AG08395 (cell line): ENCODE measurements around the gene BCLAF1.
"Not testable (repeated sequence)": the region's sequence is repeated elsewhere in the genome, so short reads cannot be mapped to it uniquely, and the experiment has no call there.

Experiments
- DNase-seq: peaks from one replicate; pipeline ENCODE4 v3.0.0; 2012; ENCODE audit warnings: mixed read lengths, low spot score

Gene BCLAF1

DNA sequence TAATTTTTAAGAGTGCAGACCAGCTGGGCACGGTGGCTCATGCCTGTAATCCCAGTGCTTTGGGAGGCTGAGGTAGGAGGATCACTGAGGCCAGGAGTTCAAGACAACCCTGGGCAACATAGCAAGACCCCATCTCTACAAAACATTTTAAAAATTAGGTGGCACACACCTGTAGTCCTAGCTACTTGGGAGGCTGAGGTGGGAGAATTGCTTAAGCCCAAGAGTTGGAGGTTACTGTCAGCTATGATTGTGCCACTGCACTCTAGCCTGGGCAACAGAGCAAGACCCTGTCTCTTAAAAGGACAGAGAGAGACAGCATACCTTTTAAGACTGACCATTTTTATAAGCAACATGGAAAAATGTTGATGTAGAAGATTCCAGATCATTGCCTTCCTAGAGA is 18.8 kb upstream of the BCLAF1 start:
- not testable (repeated sequence) for DNase-seq

GRCh38 chr6:136307351-136307750 is 17.7 kb upstream of the BCLAF1 start:
- DNase-seq: no peak

DNA sequence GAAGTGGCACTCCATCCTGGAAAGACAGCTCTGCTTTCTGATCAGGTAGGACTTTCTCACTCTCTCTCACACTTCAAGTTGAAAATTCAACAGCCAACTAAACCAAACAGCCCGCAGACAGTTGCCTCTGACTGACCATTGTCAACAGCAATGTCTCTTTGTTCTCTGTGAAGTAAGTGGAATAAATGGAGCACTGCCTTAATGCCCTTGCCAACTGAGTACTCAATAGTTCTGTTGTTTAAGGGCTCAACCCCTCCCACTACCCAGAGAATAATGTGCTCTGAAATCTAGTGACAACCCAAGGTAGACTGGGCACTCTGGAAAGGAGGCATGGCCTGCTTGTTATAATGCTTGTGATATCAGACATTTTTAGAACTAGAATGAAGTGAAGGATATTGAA is 16.8 kb upstream of the BCLAF1 start:
- DNase-seq: no peak

GRCh38 chr6:136304410-136304809 is 14.8 kb upstream of the BCLAF1 start:
- DNase-seq: no peak

GRCh38 chr6:136303516-136303915 is 13.9 kb upstream of the BCLAF1 start:
- no peak for DNase-seq

DNA sequence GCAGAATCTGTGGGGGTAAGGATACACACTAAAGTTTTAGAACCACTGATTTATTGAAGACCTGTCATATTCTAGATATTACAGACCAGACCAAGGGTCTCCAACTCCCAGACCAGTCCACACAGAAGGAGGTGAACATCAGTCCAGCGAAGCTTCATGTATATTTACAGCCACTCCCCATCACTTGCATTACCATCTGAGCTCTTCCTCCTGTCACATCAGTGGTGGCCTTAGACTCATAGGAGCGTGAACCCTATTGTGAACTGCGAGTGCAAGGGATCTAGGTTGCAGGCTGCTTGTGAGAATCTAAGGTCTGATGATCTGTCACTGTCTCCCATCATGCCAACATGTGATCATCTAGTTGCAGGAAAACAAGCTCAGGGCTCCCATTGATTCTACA is 5.0 kb upstream of the BCLAF1 start:
- DNase-seq: no peak

- peak; percentile 74 for DNase-seq
Observed at GRCh38 chr6:136290410-136291010, 864 bp upstream of the BCLAF1 start.

DNA sequence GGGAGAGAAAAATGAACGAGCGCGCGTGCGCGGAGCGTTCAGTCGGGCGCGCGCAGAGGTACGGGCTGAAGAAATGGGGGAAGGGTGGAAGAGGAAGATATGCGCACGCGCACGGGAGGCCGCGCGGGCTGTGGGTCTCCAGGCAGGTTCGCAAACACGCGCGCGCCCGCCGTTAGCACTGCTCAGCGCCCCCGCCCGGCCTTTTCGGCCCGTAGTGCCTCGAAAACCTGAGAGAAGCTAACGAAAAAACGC is 393 bp downstream of the BCLAF1 start:
- DNase-seq: peak; percentile 86

DNA sequence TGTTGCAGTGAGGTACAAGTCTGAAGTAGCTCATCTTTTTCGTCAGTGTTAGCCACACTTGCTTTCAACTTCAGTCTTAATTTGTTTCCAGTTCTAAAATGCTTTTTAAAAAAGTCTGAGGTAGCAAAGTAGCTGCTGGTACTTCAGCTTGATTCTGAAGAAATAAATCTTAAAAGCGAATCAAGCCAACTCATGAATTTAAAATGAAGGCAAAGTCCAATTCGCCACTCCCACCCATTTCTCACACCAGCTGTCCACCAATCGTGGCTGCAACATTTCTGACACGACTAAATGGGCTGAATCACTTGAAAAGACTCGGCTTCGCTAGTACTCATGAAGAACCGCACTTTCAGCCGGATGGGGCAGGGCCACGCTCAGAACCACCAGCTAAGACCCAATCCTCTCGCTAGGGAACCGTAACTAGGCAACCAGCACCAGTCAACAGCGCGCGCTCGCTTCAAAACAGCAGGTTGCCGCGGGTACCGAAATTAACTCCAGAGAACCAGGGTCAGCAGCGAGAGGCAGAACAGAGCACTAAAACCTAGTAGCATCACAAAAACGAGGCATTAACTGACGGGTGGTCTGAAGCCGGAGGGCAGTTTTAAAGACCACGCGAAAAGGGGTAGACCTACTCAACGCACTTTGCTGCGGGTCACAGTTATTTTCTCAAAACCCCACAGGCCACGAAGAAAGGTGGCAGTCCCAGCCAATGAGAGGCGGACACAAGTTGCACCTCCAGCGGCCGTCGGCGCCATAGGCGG is 900 bp downstream of the BCLAF1 start:
- peak; percentile 91 for DNase-seq

DNA sequence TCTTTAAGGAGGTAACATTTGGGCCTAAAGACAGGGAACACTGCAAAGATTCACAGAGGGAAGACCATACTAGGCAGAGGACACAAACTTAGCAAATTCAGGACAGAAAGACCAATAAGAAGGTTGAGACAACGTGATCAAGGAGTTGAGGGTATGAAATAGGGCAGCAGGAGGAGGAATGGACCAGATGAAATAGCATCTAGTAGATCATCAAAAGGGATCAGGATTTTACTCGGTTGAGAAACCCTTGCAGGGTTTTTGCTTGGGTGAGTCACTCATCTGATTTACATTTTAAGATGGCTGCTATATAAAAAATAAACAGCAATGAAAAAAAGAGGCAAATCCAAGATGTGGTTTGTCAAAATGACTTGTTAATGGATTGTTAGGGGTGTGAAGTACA is 4.7 kb downstream of the BCLAF1 start:
- DNase-seq: peak; percentile 45

GRCh38 chr6:136282906-136283305 is 6.7 kb downstream of the BCLAF1 start:
- no peak for DNase-seq

GRCh38 chr6:136280032-136280609 is 9.5 kb downstream of the BCLAF1 start:
- DNase-seq: no peak

DNA sequence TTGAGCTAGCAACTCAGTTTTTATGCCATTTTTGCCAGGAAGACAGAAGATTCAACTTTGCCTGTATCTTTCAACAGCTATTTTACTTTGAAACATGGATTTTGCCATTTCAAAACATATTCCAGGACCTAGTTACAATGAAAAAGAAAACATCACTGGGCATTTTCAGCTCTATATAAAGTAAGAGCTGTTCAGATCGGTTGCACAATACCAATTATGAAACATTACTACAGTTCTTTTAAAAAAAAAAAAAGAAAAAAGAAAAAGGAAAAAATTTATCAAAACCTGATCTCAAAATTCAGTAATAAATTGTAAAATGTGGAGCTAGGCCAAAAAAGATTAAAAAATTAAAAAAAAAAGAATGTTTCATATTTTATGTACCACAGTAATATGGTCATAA is 15.6 kb downstream of the BCLAF1 start:
- no peak for DNase-seq

- no peak for DNase-seq
Observed at GRCh38 chr6:136265101-136265500, 24.5 kb downstream of the BCLAF1 start.

DNA sequence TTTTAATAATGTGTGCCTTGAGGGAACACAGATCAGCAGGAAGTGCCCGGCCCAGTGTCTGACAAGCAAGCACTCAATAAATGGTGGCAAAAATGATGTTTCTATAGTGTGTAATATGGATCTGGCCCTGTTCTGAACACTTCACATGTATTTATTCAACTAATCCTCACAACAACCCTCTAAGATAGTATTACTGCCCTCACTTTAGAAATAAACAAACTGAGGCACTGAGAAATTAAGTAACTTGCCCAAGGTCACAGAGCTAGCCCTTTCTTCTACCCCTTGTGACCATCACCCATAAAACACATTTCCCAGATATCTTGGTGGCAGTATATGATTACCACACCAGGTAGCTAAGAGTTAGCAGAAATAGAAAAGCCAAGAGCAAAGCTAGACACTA is 26.7 kb downstream of the BCLAF1 start:
- no peak for DNase-seq

- no peak for DNase-seq
Observed at GRCh38 chr6:136254851-136255466, 34.7 kb downstream of the BCLAF1 start.

DNA sequence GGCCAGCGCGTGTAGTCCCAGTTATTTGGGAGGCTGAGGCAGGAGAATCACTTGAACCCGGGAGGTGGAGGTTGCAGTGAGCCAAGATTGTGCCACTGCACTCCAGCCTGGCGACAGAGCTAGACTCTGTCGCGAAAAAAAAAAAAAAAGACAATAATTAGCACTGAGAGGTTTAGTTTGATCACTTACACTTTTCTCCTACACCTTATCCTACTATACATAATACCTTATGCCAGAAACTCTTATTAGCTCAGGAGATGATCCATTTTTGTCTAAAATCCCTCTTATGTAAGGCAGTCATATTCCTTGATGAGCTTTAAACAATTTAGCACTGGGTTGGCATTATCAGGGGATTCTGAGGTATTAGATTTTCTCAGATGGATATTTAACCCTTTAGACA is 35.9 kb downstream of the BCLAF1 start:
- no peak for DNase-seq

DNA sequence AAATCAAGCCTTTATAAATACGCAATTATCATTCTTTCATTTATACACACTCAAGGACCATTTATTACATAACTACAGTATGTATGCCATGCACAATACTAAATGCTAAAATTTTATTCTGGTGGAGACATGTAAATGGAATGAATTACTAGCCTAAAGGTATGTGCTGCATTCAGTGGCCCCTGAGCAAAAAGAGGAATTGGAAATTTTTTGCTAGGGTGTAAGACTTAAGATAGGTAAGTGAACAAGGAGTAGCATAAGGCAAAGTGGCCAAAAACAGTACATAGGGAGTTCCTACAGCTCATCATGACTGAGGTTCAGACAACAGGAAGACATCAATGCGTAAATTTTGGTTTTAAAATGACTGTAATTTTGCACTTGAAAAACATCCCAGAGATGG is 37.2 kb downstream of the BCLAF1 start:
- no peak for DNase-seq

DNA sequence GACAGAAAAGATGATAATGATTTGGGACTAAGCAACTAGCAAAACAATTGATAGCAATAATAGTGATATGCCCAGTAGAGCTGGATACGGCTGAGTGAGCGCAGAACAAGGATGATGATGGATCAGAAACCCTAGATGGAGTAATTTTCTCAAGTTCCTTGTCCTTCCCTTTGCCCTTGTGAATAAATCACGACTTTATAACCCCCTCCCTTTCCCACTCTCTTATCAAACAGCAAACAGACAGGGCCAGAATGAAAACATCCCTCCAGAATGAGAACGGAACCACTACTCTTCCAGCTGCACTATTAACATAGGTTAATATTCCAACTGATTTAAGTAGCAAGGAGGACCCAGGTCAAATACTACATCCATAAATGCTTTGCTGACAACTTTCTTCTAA is 38.3 kb downstream of the BCLAF1 start:
- no peak for DNase-seq

DNA sequence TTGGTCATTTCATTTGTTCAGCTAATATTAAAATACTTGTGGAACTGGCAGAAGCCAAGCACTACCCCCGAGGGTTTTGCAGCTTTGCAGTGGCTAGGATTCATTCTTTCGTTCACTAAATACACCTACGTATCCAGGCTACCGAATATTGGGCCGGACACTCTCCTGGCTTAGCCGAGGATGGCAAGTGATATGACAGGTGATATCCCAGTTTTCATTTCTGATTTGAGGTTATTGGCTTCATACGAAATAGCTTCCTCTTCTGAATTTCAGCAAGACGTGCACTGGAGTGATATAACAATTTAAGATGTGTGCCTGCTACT is 39.0 kb downstream of the BCLAF1 start:
- no peak for DNase-seq

GRCh38 chr6:136249811-136250685 is 39.6 kb downstream of the BCLAF1 start, which contains the start of gene MTFR2:
Gene MTFR2 (minus strand): TSS chr6:136250311. CDS start chr6:136249099, 1,212 bp downstream.
- peak; percentile 99 for DNase-seq

DNA sequence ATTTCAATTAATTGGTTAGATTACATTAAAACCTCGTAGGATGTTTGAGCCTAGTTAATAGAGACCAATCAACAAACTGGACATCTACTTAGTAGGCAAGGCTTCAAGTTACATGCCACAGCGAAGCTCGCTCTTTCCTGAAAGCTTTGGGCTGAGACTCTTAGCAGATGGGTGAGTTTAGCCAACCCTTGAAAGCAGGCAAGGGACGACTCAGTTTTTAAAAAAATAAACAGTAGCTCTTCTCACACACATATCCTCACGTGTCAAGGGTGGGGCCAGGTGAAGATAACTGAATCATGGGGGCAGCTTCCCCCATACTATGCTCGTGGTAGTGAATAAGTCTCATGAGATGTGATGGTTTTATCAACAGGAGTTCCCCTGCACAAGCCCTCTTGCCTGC is 40.3 kb downstream of the BCLAF1 start:
- DNase-seq: no peak
